OCI-LY7 (cell line): ENCODE data around the gene FAM187B. TPM values are rescaled to one million over a fixed set of nuclear protein-coding genes. Genes with fewer than 3 reads are reported as not detected.

Experiments used
- Bru-seq: library from RNA; stranded (reverse); fragments of 400-500 nt; gene quantifications from one replicate; lab custom pipeline; 2021; lab: Mats Ljungman, UMichigan
- BruChase-seq, 2 experiments: library from RNA; stranded (reverse); fragments of 400-500 nt; gene quantifications; one replicate each; lab custom pipeline; 2021; lab: Mats Ljungman, UMichigan
- BruUV-seq: library from RNA; stranded (reverse); fragments of 400-500 nt; replicated peaks from 2 replicates; lab custom pipeline; 2021; lab: Mats Ljungman, UMichigan
- CTCF ChIA-PET: fragments of 300-600 bp; sonication (Branson Sonifier 250); formaldehyde crosslinking; loops from one replicate; lab custom pipeline; 2022; ENCODE audit warnings: antibody characterized with exemption; ENCODE audit not compliant: unreplicated experiment; lab: Charles Lee
- POLR2A ChIA-PET: fragments of 300-600 bp; sonication (Branson Sonifier 250); formaldehyde crosslinking; loops from one replicate; lab custom pipeline; 2022; ENCODE audit warnings: antibody characterized with exemption; lab: Charles Lee
- DNase-seq: peaks from one replicate; pipeline ENCODE4 v3.0.0-alpha.2; 2015; ENCODE audit warnings: low spot score
- H2AFZ ChIP-seq: fragments of 200-600 bp; sonication (generic), shearing (Covaris generic); 2 replicates; pipeline ENCODE4 v1.6.1; 2014; ENCODE audit warnings: mild to moderate bottlenecking, antibody characterized with exemption, low read length, moderate library complexity
- H3K27ac ChIP-seq: fragments of 200-600 bp; sonication (generic); 2 replicates; pipeline ENCODE4 v1.5.1; 2014; ENCODE audit warnings: mixed run types, low read depth, mild to moderate bottlenecking, moderate library complexity, low read length, inconsistent platforms; ENCODE audit not compliant: poor library complexity, severe bottlenecking
- H3K36me3 ChIP-seq: fragments of 200-600 bp; sonication (generic); 2 replicates; pipeline ENCODE4 v1.6.1; 2014; ENCODE audit warnings: mild to moderate bottlenecking, antibody characterized with exemption, low read length, moderate library complexity, mixed read lengths; ENCODE audit not compliant: insufficient read depth
- H3K4me1 ChIP-seq: fragments of 200-600 bp; sonication (generic); 2 replicates; pipeline ENCODE4 v1.5.1; 2014; ENCODE audit warnings: mild to moderate bottlenecking, low read length; ENCODE audit not compliant: insufficient read depth, poor library complexity, severe bottlenecking
- H3K4me2 ChIP-seq: fragments of 200-600 bp; sonication (generic); 2 replicates; pipeline ENCODE4 v1.6.1; 2014; ENCODE audit warnings: mild to moderate bottlenecking, low read length
- H3K4me3 ChIP-seq: fragments of 200-600 bp; sonication (generic); 2 replicates; pipeline ENCODE4 v1.5.1; 2014; ENCODE audit warnings: mild to moderate bottlenecking, low read depth, low read length; ENCODE audit not compliant: poor library complexity, severe bottlenecking
- H3K79me2 ChIP-seq: fragments of 200-600 bp; sonication (generic); 2 replicates; pipeline ENCODE4 v1.6.1; 2016; ENCODE audit warnings: low read depth, mild to moderate bottlenecking, low read length, moderate library complexity, mixed read lengths; ENCODE audit not compliant: insufficient read depth
- H3K9me2 ChIP-seq: fragments of 200-600 bp; sonication (generic); 2 replicates; pipeline ENCODE4 v1.6.1; 2016; ENCODE audit warnings: mild to moderate bottlenecking, low read length, mixed read lengths; ENCODE audit not compliant: insufficient read depth
- H3K9me3 ChIP-seq: fragments of 200-600 bp; sonication (generic); 2 replicates; pipeline ENCODE4 v1.6.1; 2014; ENCODE audit warnings: mild to moderate bottlenecking, mixed run types, low read length, mixed read lengths
- H4K20me1 ChIP-seq: fragments of 200-600 bp; sonication (generic); 2 replicates; pipeline ENCODE4 v1.6.1; 2014; ENCODE audit warnings: mild to moderate bottlenecking, antibody characterized with exemption, low read length, moderate library complexity, mixed read lengths; ENCODE audit not compliant: insufficient read depth
- EZH2phosphoT487 ChIP-seq: fragments of 200-600 bp; sonication (generic); IDR thresholded peaks from 2 replicates; pipeline ENCODE4 v1.6.1; 2018; ENCODE audit warnings: low read depth, borderline replicate concordance, mild to moderate bottlenecking, mixed run types, antibody characterized with exemption, low read length, moderate library complexity, mixed read lengths
- intact Hi-C: fragments of 100-400 bp; cut with micrococcal nuclease; formaldehyde crosslinking; loops from one replicate; pipeline ENCODE4 v1.10.0; 2022; ENCODE audit not compliant: unreplicated experiment
- long read RNA-seq: library from polyadenylated mRNA; stranded (forward); transcript quantifications from one replicate; pipeline ENCODE4 v2.0.0, GENCODE V29; 2022
- total RNA-seq, 2 experiments: library from RNA; depleted of rRNA in 1 of 2; stranded (reverse); fragments of >200 nt in 1 of 2; shearing (Covaris generic) in 1 of 2; gene quantifications; 2 replicates each; pipeline ENCODE4 v1.2.3, GENCODE V29; 2014 to 2022
- TF ChIP-seq, protein P1 (sequence below): fragments of 200-600 bp; sonication (generic); conservative IDR thresholded peaks from 2 replicates; pipeline ENCODE4 v1.5.1; 2014; ENCODE audit warnings: mild to moderate bottlenecking, antibody characterized with exemption, low read length, moderate library complexity, mixed read lengths

FAM187B gene
- total RNA-seq (2014; rRNA removed; shearing (Covaris generic)), result not detected in 2 replicates
- not detected in 2 replicates for total RNA-seq (2022)
- Bru-seq, nascent RNA, result not detected
- BruChase-seq, experiment 1, labeled RNA remaining after a 6-hour chase, result not detected
- not detected for BruChase-seq, experiment 2, labeled RNA remaining after a 2-hour chase
- long read RNA-seq, result 0 reads

DNA sequence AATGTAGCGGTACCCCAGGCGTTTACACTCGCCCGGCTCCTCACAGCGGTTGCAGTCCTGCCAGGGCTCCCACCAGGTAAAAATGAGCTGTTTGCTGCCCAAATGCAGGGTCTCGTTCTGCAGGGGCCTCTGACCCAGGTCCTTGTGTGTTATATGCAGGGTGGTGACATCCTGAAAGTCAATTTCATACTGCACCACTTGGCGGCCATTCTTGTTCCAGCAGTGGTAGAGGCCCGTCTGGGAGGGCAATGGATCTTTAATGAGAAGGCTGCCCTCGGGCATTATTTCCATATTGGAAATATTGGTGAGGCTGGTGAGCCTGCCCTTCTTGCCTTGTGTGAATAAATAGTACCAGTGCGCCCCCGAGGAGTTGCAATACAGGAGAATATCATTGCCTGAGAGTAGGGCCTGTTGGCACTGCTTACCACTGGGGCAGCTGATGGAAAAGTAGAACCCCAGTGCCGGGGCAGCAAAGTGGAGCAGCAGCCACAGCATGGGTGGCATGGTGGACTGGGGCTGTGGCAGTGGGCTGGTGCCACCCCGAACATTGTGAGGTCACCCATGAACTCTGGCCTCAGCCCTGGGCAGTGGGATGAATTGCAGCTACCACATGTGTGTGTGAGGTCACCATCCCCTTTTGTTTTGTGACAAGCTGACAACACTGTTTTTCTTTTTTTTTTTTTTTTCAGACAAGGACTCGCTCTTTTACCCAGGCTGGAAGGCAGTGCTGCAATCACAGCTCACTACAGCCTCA, at the start of gene FAM187B:
Gene FAM187B, minus strand, starts transcription at position 563 of the 754 bp plus-strand sequence. Its CDS starts 59 bp downstream, at position 504.
- intact Hi-C loops, result no loop called here
- H2AFZ ChIP-seq, result no peak within 1 kb of the TSS
- no peaks in the 10 kb centered on the region for H3K79me2 ChIP-seq
- no peaks in the 10 kb centered on the region for H3K9me3 ChIP-seq
- no peak for DNase-seq
- H3K4me2 ChIP-seq, result no peak within 1 kb of the TSS
- no peak within 1 kb of the TSS for H3K4me3 ChIP-seq
- H3K27ac ChIP-seq, result no peak within 1 kb of the TSS
- no TSS peak for BruUV-seq
- H4K20me1 ChIP-seq, result no peaks in the 10 kb centered on the region
- no peak for TF ChIP-seq EZH2phosphoT487
- TF ChIP-seq, protein P1, sequence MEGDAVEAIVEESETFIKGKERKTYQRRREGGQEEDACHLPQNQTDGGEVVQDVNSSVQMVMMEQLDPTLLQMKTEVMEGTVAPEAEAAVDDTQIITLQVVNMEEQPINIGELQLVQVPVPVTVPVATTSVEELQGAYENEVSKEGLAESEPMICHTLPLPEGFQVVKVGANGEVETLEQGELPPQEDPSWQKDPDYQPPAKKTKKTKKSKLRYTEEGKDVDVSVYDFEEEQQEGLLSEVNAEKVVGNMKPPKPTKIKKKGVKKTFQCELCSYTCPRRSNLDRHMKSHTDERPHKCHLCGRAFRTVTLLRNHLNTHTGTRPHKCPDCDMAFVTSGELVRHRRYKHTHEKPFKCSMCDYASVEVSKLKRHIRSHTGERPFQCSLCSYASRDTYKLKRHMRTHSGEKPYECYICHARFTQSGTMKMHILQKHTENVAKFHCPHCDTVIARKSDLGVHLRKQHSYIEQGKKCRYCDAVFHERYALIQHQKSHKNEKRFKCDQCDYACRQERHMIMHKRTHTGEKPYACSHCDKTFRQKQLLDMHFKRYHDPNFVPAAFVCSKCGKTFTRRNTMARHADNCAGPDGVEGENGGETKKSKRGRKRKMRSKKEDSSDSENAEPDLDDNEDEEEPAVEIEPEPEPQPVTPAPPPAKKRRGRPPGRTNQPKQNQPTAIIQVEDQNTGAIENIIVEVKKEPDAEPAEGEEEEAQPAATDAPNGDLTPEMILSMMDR, result no peak
- H3K9me2 ChIP-seq, result no peaks in the 10 kb centered on the region
- peaks cover 8% of the 10 kb centered on the region for H3K4me1 ChIP-seq
- H3K36me3 ChIP-seq, result no peaks in the 10 kb centered on the region
- ChIA-PET CTCF (no interaction called here), POLR2A (no interaction called here)

GRCh38 chr19:35276706-35277281, 48.3 kb upstream of the FAM187B start:
- CTCF ChIA-PET, result interaction anchor here (0.7 to 1.0 kb wide), 2 partner anchors 12 to 209 kb away, joined by 3 read pairs; no protein-coding TSS in a partner anchor
- Histone ChIP-seq H3K9me2 (no peaks in the 10 kb centered on the region), H3K9me3 (no peaks in the 10 kb centered on the region), H3K4me2 (no peak overlapping the region), H4K20me1 (no peaks in the 10 kb centered on the region), H3K4me1 (peaks cover 24% of the 10 kb centered on the region), H2AFZ (no peak overlapping the region), H3K36me3 (peaks cover 70% of the 10 kb centered on the region), H3K79me2 (no peaks in the 10 kb centered on the region), H3K4me3 (no peak overlapping the region), H3K27ac (no peak overlapping the region)
- BruUV-seq, result no TSS peak
- DNase-seq, result no peak
- intact Hi-C loops, result no loop called here
- POLR2A ChIA-PET, result no interaction called here
- no peak for TF ChIP-seq EZH2phosphoT487
- TF ChIP-seq, protein P1, result no peak
